ENCODE measurements around the gene TMEM131L. TPM values are rescaled to one million over a fixed set of nuclear protein-coding genes. Genes with fewer than 3 reads are reported as not detected.

Gene TMEM131L
- polyA plus RNA-seq, 1 donor (not counting 4 experiments of a cell fraction or from before 2014, with no cell fraction given) = 10.3 TPM

GRCh38 chr4:153471698-153472093 is 5.5 kb downstream of the TMEM131L start:
- Histone ChIP-seq H4K20me1 (ENCODE audit: control insufficient read depth, extremely low read depth, insufficient read depth, low read length) (no peaks in the 10 kb centered on the region), H3K79me2 (ENCODE audit: control insufficient read depth, insufficient read depth, low read length) (peaks cover 38% of the 10 kb centered on the region), H3K27me3 (ENCODE audit: control insufficient read depth, extremely low read depth, insufficient read depth, low read length) (no peaks in the 10 kb centered on the region), H3K27ac (ENCODE audit: control insufficient read depth, insufficient read depth, low read length) (peak overlapping the region; percentile 22), H3K4me1 (ENCODE audit: control insufficient read depth, extremely low read depth, insufficient read depth, low read length) (peaks cover 38% of the 10 kb centered on the region), H3K9me3 (ENCODE audit: control insufficient read depth, low read depth, low read length) (no peaks in the 10 kb centered on the region), H3K4me2 (ENCODE audit: control insufficient read depth, extremely low read depth, insufficient read depth, low read depth, low read length) (no peak overlapping the region), H3K9ac (ENCODE audit: control insufficient read depth, extremely low read depth, insufficient read depth, low read length) (no peak overlapping the region), H3K36me3 (ENCODE audit: control insufficient read depth in 2 of 2, extremely low read depth in 1 of 2, insufficient read depth in 2 of 2, low read length in 2 of 2) (peaks cover 0 to 6% of the 10 kb centered on the region in 2 experiments), H3K9me1 (ENCODE audit: control insufficient read depth, extremely low read depth, insufficient read depth, low read length) (no peaks in the 10 kb centered on the region), H2AFZ (ENCODE audit: control insufficient read depth, low read length) (no peak overlapping the region), H3K4me3 (ENCODE audit: control insufficient read depth in 2 of 3, extremely low read depth in 1 of 3, insufficient read depth in 2 of 3, low read depth in 1 of 3, low read length in 3 of 3) (no peak overlapping the region)
- DNase-seq (ENCODE audit: low read depth, low spot score) (no peak), FAIRE-seq (no peak)
- dilution Hi-C loops (cut with MboI; ENCODE audit: extremely low pct_ligation_motif_present, low sequenced_read_pairs) = no loop called here
- TF ChIP-seq EZH2 (IDR thresholded peaks at IDR 0.05; ENCODE audit: low read length) (no peak), CTCF (optimal IDR thresholded peaks at IDR 0.05 in 1 of 3, IDR thresholded peaks at IDR 0.05 in 1 of 3, conservative IDR thresholded peaks at IDR 0.05 in 1 of 3; ENCODE audit: extremely low read depth in 1 of 3, insufficient read depth in 2 of 3, low read length in 3 of 3) (no peak)

- peaks cover 43% of the 10 kb centered on the region for H3K4me1 ChIP-seq (ENCODE audit: control insufficient read depth, extremely low read depth, insufficient read depth, low read length)
- H2AFZ ChIP-seq (ENCODE audit: control insufficient read depth, low read length) = no peak overlapping the region
- peaks cover 32% of the 10 kb centered on the region for H3K79me2 ChIP-seq (ENCODE audit: control insufficient read depth, insufficient read depth, low read length)
- no peak overlapping the region for H3K9ac ChIP-seq (ENCODE audit: control insufficient read depth, extremely low read depth, insufficient read depth, low read length)
- DNase-seq (ENCODE audit: low read depth, low spot score) = no peak
- no peak for TF ChIP-seq CTCF (optimal IDR thresholded peaks at IDR 0.05 in 1 of 3, IDR thresholded peaks at IDR 0.05 in 1 of 3, conservative IDR thresholded peaks at IDR 0.05 in 1 of 3; ENCODE audit: extremely low read depth in 1 of 3, insufficient read depth in 2 of 3, low read length in 3 of 3)
- no peak for TF ChIP-seq EZH2 (IDR thresholded peaks at IDR 0.05; ENCODE audit: low read length)
- no peak overlapping the region for H3K4me2 ChIP-seq (ENCODE audit: control insufficient read depth, extremely low read depth, insufficient read depth, low read depth, low read length)
- H4K20me1 ChIP-seq (ENCODE audit: control insufficient read depth, extremely low read depth, insufficient read depth, low read length) = no peaks in the 10 kb centered on the region
- peaks cover 0 to 6% of the 10 kb centered on the region in 2 experiments for H3K36me3 ChIP-seq (ENCODE audit: control insufficient read depth in 2 of 2, extremely low read depth in 1 of 2, insufficient read depth in 2 of 2, low read length in 2 of 2)
- no peaks in the 10 kb centered on the region for H3K27me3 ChIP-seq (ENCODE audit: control insufficient read depth, extremely low read depth, insufficient read depth, low read length)
- no peak for FAIRE-seq
- H3K27ac ChIP-seq (ENCODE audit: control insufficient read depth, insufficient read depth, low read length) = peak overlapping the region; percentile 32
- H3K9me1 ChIP-seq (ENCODE audit: control insufficient read depth, extremely low read depth, insufficient read depth, low read length) = no peaks in the 10 kb centered on the region
- H3K9me3 ChIP-seq (ENCODE audit: control insufficient read depth, low read depth, low read length) = no peaks in the 10 kb centered on the region
- dilution Hi-C loops (cut with MboI; ENCODE audit: extremely low pct_ligation_motif_present, low sequenced_read_pairs) = no loop called here
- H3K4me3 ChIP-seq (ENCODE audit: control insufficient read depth in 2 of 3, extremely low read depth in 1 of 3, insufficient read depth in 2 of 3, low read depth in 1 of 3, low read length in 3 of 3) = no peak overlapping the region
Measured at GRCh38 chr4:153472122-153473037, 6.2 kb downstream of the TMEM131L start.

Data from keratinocyte (primary cell).